ENCODE results near the gene EEIG1.

DNA sequence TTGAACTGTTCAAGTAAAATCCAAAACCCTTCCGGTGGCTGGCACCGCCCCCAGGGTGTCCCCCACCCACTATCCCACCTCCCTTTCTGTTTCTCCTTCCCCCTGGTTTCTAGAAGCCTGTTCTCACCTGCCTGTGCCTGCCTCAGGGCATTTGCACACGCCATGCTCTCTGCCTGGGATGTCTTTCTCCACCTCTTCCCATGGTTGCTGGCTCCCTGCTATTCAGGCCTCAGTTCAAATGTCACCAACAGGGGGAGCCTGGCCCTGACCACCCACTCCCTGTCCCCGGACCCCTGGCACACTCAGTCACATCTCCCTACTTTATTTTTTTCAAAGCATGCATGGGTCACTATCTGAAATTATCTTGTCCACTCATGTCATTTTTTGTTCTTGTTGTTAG, 39.9 kb upstream of the EEIG1 start:
- TF ChIP-seq POLR2A (IDR thresholded peaks at IDR 0.05; ENCODE audit: low read length) = no peak
- TF ChIP-seq GATA1 (IDR thresholded peaks at IDR 0.05; ENCODE audit: low read depth, low read length) = no peak

Data from erythroblast (primary cell).